ENCODE measurements around the gene SLC6A15. TPM values are rescaled to one million over a fixed set of nuclear protein-coding genes. Genes with fewer than 3 reads are reported as not detected.

SLC6A15 gene
- total RNA-seq, 1 donor from 2014 or later = 0.52 TPM

GRCh38 chr12:84842406-84843013 lies 70.1 kb downstream of the SLC6A15 start:
- H3K27ac ChIP-seq (ENCODE audit: low read depth, low read length) = no peak overlapping the region
- H3K9ac ChIP-seq (ENCODE audit: low read depth in 1 of 3, low read length in 3 of 3) = no peak overlapping the region
- H3K9me3 ChIP-seq (ENCODE audit: control insufficient read depth in 3 of 3, low read length in 3 of 3) = no peaks in the 10 kb centered on the region
- H3K4me1 ChIP-seq (ENCODE audit: control insufficient read depth in 3 of 3, insufficient read depth in 3 of 3, low read length in 3 of 3) = no peaks in the 10 kb centered on the region
- no peaks in the 10 kb centered on the region for H3K27me3 ChIP-seq (ENCODE audit: control insufficient read depth in 3 of 3, insufficient read depth in 3 of 3, low read length in 3 of 3)
- H3K36me3 ChIP-seq (ENCODE audit: control insufficient read depth in 3 of 3, insufficient read depth in 3 of 3, low read length in 3 of 3) = no peaks in the 10 kb centered on the region
- no peak overlapping the region for H3K4me3 ChIP-seq (ENCODE audit: low read length in 3 of 3)

DNA sequence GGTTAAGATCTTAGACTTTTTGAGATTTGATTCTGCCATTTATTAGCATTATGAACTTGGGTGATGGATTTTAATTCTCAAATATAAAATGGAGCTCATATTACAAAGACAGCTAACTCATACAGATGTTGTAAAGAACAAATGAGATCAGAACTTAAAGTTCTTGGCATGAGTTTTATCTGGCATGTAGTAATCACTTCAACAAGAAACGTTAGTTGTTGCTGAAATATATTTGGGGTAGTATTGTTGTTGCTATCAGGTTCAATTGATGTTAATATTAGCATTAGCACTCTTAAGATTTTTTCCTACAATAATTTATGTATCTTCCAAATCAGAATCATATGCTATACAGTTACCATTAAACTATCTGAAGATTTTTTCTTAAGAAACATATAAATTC lies 71.0 kb downstream of the SLC6A15 start:
- Histone ChIP-seq H3K9me3 (ENCODE audit: control insufficient read depth in 3 of 3, low read length in 3 of 3) (no peaks in the 10 kb centered on the region), H3K9ac (ENCODE audit: low read depth in 1 of 3, low read length in 3 of 3) (no peak overlapping the region), H3K4me1 (ENCODE audit: control insufficient read depth in 3 of 3, insufficient read depth in 3 of 3, low read length in 3 of 3) (no peaks in the 10 kb centered on the region), H3K36me3 (ENCODE audit: control insufficient read depth in 3 of 3, insufficient read depth in 3 of 3, low read length in 3 of 3) (no peaks in the 10 kb centered on the region), H3K27me3 (ENCODE audit: control insufficient read depth in 3 of 3, insufficient read depth in 3 of 3, low read length in 3 of 3) (no peaks in the 10 kb centered on the region), H3K27ac (ENCODE audit: low read depth, low read length) (no peak overlapping the region), H3K4me3 (ENCODE audit: low read length in 3 of 3) (no peak overlapping the region)

DNA sequence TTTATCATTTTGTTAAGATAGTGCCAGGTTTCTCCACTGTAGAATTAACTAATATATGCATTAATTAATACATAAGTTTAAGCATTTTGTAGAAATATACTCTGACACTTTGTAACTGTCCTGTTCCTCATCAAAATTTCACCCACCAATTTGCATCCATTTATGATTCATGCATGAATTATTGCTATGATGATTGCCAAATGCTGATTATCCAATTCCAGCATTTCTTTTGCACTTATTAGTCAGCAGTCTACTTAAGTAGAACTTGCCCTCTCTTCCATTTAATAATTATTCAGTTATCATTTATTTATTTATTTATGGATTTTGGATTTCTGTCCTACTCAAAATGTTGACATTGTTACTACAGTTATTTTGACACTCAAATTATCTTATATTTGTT lies 72.2 kb downstream of the SLC6A15 start:
- Histone ChIP-seq H3K36me3 (ENCODE audit: control insufficient read depth in 3 of 3, insufficient read depth in 3 of 3, low read length in 3 of 3) (no peaks in the 10 kb centered on the region), H3K27me3 (ENCODE audit: control insufficient read depth in 3 of 3, insufficient read depth in 3 of 3, low read length in 3 of 3) (no peaks in the 10 kb centered on the region), H3K4me1 (ENCODE audit: control insufficient read depth in 3 of 3, insufficient read depth in 3 of 3, low read length in 3 of 3) (no peaks in the 10 kb centered on the region), H3K27ac (ENCODE audit: low read depth, low read length) (no peak overlapping the region), H3K4me3 (ENCODE audit: low read length in 3 of 3) (no peak overlapping the region), H3K9me3 (ENCODE audit: control insufficient read depth in 3 of 3, low read length in 3 of 3) (no peaks in the 10 kb centered on the region), H3K9ac (ENCODE audit: low read depth in 1 of 3, low read length in 3 of 3) (no peak overlapping the region)

DNA sequence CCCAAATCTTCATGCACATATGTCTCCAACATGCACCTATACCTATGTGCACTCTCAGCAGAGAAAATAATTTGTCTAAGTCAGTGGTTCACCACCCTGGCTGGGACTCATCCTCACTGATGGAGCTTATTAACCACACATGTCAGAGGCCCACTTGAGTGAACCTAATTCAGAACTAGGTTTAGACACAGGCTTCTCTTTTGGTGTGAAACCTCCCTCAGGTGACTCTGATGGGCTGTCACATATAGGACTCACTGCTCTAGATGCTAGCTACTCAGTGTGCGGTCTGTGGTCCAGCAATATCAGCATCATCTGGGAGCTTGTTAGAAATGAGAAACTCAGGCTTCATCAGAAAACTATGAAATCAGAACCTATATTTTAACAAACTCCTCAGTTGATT lies 85.7 kb downstream of the SLC6A15 start:
- no peaks in the 10 kb centered on the region for H3K9me3 ChIP-seq (ENCODE audit: control insufficient read depth in 3 of 3, low read length in 3 of 3)
- H3K27me3 ChIP-seq (ENCODE audit: control insufficient read depth in 3 of 3, insufficient read depth in 3 of 3, low read length in 3 of 3) = no peaks in the 10 kb centered on the region
- no peak overlapping the region for H3K27ac ChIP-seq (ENCODE audit: low read depth, low read length)
- no peaks in the 10 kb centered on the region for H3K4me1 ChIP-seq (ENCODE audit: control insufficient read depth in 3 of 3, insufficient read depth in 3 of 3, low read length in 3 of 3)
- no peak overlapping the region for H3K4me3 ChIP-seq (ENCODE audit: low read length in 3 of 3)
- no peak overlapping the region for H3K9ac ChIP-seq (ENCODE audit: low read depth in 1 of 3, low read length in 3 of 3)
- no peaks in the 10 kb centered on the region for H3K36me3 ChIP-seq (ENCODE audit: control insufficient read depth in 3 of 3, insufficient read depth in 3 of 3, low read length in 3 of 3)

DNA sequence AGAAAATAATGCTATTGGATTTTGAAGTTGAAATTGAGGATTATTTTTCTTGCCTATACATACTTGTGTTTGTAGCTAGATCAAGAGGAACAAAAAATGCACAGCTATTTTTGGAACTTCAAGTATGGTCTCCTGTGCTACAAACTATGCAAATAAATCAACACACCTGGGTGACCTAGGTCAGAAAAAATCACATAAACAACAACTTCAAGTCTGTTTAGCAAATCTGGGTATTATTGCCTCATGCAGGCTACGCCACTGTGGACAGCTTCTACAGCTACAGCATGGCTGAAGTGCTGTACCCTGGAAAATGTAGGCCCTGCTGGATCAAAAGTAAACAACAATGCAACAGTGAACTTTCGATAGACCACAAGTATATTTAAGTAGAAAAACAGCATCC lies 87.5 kb downstream of the SLC6A15 start:
- Histone ChIP-seq H3K27me3 (ENCODE audit: control insufficient read depth in 3 of 3, insufficient read depth in 3 of 3, low read length in 3 of 3) (no peaks in the 10 kb centered on the region), H3K36me3 (ENCODE audit: control insufficient read depth in 3 of 3, insufficient read depth in 3 of 3, low read length in 3 of 3) (no peaks in the 10 kb centered on the region), H3K9ac (ENCODE audit: low read depth in 1 of 3, low read length in 3 of 3) (no peak overlapping the region), H3K4me1 (ENCODE audit: control insufficient read depth in 3 of 3, insufficient read depth in 3 of 3, low read length in 3 of 3) (no peaks in the 10 kb centered on the region), H3K4me3 (ENCODE audit: low read length in 3 of 3) (no peak overlapping the region), H3K27ac (ENCODE audit: low read depth, low read length) (no peak overlapping the region), H3K9me3 (ENCODE audit: control insufficient read depth in 3 of 3, low read length in 3 of 3) (no peaks in the 10 kb centered on the region)

DNA sequence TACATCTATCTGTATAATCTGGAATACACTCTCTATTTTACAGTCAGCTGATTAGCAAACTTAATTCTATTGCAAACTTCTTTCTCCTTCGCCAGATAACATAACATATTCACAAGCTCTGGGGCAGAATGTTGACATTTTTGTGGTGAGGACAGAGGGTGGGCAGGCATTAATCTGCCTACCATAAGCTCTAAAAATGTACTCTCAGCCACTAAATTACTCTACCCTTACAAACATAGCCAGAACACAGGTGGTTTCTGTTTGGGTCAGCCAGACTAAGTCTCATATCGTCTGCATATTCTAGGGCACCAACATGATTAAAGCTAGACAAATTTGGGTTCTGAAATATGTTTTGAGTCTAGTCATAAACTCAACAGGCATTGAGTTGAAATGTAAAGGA lies 90.1 kb downstream of the SLC6A15 start:
- H3K36me3 ChIP-seq (ENCODE audit: control insufficient read depth in 3 of 3, insufficient read depth in 3 of 3, low read length in 3 of 3) = no peaks in the 10 kb centered on the region
- no peaks in the 10 kb centered on the region for H3K9me3 ChIP-seq (ENCODE audit: control insufficient read depth in 3 of 3, low read length in 3 of 3)
- H3K4me3 ChIP-seq (ENCODE audit: low read length in 3 of 3) = no peak overlapping the region
- H3K27me3 ChIP-seq (ENCODE audit: control insufficient read depth in 3 of 3, insufficient read depth in 3 of 3, low read length in 3 of 3) = no peaks in the 10 kb centered on the region
- no peak overlapping the region for H3K9ac ChIP-seq (ENCODE audit: low read depth in 1 of 3, low read length in 3 of 3)
- H3K4me1 ChIP-seq (ENCODE audit: control insufficient read depth in 3 of 3, insufficient read depth in 3 of 3, low read length in 3 of 3) = no peaks in the 10 kb centered on the region
- no peak overlapping the region for H3K27ac ChIP-seq (ENCODE audit: low read depth, low read length)

DNA sequence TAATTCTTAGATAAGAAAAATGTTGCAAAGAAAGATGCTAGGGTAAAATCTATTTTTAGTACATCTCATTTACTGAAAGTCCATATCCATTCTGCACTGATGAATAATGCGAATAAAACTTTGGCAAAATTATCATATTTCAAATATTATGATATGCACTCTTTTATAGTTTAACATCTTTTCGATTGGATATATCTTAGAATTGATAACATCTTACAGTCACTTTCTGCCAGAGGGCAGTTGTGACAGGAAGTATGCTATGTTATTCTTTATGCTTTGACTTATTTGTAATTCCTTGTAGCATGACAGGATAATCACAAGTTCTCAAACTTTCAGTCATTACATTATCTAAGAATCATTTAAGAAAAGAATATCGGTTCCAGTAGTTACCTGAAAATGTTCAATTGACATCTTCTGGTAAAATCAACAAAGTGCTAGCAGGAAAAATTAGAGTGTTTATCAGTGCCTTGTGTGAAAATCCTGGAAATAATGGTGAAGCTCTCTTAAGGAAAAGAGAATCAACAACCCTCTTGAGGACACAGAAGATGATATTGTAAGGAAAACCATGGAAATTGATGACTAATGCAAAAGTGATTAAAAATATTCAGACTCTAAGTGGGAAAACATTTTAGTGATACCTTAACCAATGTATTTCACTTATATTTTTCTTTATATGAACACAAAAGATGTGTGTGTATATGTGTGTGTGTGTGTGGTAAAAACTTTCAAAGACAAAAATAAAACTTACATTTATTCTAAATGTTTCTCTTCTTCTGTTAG lies 95.5 kb downstream of the SLC6A15 start:
- Histone ChIP-seq H3K9me3 (ENCODE audit: control insufficient read depth in 3 of 3, low read length in 3 of 3) (no peaks in the 10 kb centered on the region), H3K36me3 (ENCODE audit: control insufficient read depth in 3 of 3, insufficient read depth in 3 of 3, low read length in 3 of 3) (no peaks in the 10 kb centered on the region), H3K9ac (ENCODE audit: low read depth in 1 of 3, low read length in 3 of 3) (no peak overlapping the region), H3K27ac (ENCODE audit: low read depth, low read length) (no peak overlapping the region), H3K27me3 (ENCODE audit: control insufficient read depth in 3 of 3, insufficient read depth in 3 of 3, low read length in 3 of 3) (no peaks in the 10 kb centered on the region), H3K4me1 (ENCODE audit: control insufficient read depth in 3 of 3, insufficient read depth in 3 of 3, low read length in 3 of 3) (no peaks in the 10 kb centered on the region), H3K4me3 (ENCODE audit: low read length in 3 of 3) (no peak overlapping the region)

- no peaks in the 10 kb centered on the region for H3K9me3 ChIP-seq (ENCODE audit: control insufficient read depth in 3 of 3, low read length in 3 of 3)
- no peaks in the 10 kb centered on the region for H3K36me3 ChIP-seq (ENCODE audit: control insufficient read depth in 3 of 3, insufficient read depth in 3 of 3, low read length in 3 of 3)
- no peak overlapping the region for H3K9ac ChIP-seq (ENCODE audit: low read depth in 1 of 3, low read length in 3 of 3)
- H3K4me1 ChIP-seq (ENCODE audit: control insufficient read depth in 3 of 3, insufficient read depth in 3 of 3, low read length in 3 of 3) = no peaks in the 10 kb centered on the region
- H3K4me3 ChIP-seq (ENCODE audit: low read length in 3 of 3) = no peak overlapping the region
- H3K27me3 ChIP-seq (ENCODE audit: control insufficient read depth in 3 of 3, insufficient read depth in 3 of 3, low read length in 3 of 3) = no peaks in the 10 kb centered on the region
- no peak overlapping the region for H3K27ac ChIP-seq (ENCODE audit: low read depth, low read length)
Observed at GRCh38 chr12:84814664-84815245, 97.8 kb downstream of the SLC6A15 start.

DNA sequence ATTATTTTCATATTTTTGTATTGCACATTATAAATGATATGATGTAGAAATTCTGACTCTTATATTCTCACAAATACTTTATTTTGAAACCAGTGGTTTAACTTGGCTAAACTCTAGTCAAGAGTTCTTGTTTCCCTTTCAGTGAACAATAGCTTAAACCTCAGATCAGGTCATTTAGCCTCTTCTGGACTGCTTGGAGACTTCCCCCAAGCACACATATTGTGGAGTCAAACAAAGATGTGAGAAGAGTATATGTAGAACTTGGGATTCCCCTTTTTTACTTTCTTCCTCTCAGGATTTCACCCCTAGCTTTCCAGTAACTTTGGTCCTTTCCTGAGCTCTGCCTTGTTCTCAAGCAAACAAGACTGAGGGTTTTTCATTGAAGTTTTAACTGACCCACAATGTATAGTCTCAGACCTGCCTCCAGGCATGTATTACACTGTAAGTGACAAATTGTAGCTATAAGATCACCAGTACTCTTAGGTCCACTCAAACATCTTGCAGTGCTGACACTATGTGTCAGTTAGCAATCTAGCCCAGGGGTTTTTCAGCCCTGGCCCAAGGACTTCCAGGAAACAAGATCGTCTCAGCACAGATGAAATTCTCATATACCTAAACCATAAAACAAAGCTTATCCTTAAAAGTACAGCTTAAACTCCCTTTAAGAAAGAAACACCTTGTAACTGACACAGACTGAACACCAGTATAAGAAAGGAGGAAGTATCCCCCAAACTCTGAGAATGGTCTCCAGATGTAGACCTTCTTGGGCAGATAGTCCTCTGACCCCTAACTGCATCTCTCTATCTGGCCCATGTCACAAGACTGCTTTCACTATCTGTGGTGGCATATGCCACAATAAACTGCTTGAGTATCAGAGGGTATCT lies 98.6 kb downstream of the SLC6A15 start:
- Histone ChIP-seq H3K4me3 (ENCODE audit: low read length in 3 of 3) (no peak overlapping the region), H3K9ac (ENCODE audit: low read depth in 1 of 3, low read length in 3 of 3) (no peak overlapping the region), H3K27me3 (ENCODE audit: control insufficient read depth in 3 of 3, insufficient read depth in 3 of 3, low read length in 3 of 3) (no peaks in the 10 kb centered on the region), H3K9me3 (ENCODE audit: control insufficient read depth in 3 of 3, low read length in 3 of 3) (no peaks in the 10 kb centered on the region), H3K36me3 (ENCODE audit: control insufficient read depth in 3 of 3, insufficient read depth in 3 of 3, low read length in 3 of 3) (no peaks in the 10 kb centered on the region), H3K27ac (ENCODE audit: low read depth, low read length) (no peak overlapping the region), H3K4me1 (ENCODE audit: control insufficient read depth in 3 of 3, insufficient read depth in 3 of 3, low read length in 3 of 3) (no peaks in the 10 kb centered on the region)
